DMS79 treated with DMSO at 0.1 percent for 48 hours (cell line): ENCODE results near the gene PDE4B.

ENCODE experiments used
- DNase-seq: peaks from one replicate; lab custom pipeline; 2025; lab: John Stamatoyannopoulos, UW

The PDE4B gene

DNA sequence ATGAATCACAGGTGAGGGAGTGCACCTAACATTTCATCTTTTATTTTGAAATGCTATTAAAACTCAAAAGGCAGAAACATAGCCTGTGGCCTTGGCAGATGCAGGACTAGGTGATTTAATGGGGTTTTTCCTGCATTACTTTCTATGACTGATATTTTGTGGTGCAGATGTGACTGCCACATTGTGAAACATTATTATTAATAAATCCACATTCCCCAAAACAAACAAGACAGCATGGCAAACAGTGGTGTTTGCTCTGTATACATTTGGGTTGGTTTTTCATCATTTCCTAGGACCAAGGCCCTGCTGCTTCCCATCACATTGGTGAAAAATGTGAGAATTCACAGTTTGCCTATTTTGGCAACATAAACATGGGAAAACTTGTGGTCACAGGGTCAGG lies 493.6 kb downstream of the PDE4B start:
- DNase-seq, result no peak

DNA sequence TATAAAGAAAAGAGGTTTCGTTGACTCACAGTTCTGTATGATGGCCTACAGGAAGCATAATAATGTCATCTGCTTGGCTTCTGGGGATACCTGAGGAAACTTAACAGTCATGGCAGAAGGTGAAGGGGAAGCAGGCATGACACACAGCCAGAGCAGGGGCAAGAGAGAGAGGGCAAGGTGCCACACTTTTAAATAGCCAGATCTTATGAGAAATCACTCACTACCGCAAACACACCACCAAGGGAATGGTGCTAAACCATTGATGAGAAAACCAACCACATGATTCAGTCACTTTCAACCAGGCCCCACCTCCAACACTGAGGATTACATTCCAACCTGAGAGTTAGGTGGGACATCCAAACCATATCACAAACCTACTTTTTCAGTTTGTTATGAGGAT lies 495.4 kb downstream of the PDE4B start:
- DNase-seq, result no peak

DNA sequence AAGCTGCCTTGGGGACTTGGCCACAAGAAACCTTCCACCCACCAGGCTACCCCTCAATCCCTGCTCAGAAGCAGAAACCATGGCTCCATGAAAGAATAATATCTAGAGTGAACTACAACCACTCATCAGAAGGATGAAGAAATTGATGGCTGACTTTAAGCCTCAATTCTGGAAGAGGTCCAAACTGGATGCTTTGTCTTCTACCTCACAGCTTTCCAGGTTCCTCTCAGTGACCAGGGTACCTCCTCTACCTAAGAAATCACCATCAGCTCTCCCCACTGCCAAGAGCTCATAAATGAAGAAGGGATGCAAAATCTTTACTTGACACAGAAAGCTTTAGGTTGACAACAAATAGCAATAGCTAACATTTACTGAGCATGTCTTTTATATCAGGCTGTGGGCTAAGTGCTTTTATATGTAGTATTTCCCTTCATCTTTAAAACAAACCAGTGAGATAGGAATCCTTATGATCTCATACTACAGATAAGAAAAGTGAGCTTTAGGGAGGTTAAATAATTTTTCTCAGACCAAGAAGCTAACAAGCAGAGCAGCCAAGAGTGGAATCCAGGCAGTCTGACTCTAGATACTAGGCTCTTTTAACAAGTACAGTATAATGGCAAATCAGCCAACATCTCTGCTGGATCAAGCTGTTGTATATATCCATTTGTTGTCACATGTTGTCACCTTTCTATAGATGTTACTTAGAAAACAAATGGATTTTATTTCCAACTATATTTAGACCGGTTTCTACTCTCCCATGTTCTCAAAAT lies 498.3 kb downstream of the PDE4B start:
- DNase-seq, result no peak

DNA sequence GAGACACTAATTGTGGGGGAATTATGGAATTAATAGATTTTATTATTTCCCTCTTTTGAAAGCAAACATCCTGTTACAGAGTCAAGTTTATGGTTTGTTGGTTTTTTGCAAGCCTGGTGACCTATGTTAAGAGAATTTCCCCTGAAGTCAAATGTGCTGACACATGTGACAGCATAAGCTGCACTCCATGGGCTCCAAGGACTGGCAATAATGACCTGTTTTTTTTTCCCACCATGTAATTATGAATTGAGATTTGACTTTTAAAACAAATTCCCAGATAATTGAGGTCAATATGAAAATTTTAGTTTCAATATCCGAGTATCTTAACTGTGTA lies 498.8 kb downstream of the PDE4B start:
- no peak for DNase-seq

DNA sequence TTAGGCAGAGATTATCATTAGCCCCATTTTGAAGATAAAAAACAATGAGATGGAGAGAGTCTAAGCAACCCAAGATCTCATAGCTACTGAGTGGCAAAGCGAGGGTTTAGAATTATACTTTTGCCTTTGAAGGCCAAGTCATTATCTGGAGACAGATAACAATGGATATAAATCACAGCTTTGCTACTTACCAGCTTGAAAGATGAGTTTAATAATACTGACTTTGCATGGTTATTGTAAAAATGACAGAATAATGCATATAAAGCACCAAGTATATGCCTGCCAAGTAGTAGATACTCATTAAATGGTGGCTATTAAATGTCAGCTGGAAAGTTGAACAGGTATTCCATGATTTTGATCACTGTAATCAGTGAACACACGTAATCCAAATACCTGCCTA lies 499.6 kb downstream of the PDE4B start:
- DNase-seq, result no peak

DNA sequence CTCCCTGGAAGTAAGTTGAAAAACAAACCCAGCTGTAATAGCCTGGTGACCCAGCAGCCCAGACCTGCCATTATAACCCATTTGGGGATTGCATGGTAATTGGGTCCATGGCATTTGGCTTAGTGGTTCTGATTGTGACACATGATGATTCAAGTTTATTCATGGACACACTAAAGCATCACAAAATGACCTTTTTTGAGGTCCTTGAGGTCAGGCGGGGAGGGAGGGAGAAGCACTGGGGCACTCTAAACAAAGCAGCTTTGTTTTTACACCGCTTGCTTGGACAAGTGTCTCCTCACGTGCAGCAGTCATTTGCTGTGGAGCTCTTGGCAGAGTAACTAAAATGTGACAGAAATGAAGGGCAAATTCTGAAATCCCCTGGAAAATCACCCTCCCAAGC lies 500.2 kb downstream of the PDE4B start:
- DNase-seq, result no peak

DNA sequence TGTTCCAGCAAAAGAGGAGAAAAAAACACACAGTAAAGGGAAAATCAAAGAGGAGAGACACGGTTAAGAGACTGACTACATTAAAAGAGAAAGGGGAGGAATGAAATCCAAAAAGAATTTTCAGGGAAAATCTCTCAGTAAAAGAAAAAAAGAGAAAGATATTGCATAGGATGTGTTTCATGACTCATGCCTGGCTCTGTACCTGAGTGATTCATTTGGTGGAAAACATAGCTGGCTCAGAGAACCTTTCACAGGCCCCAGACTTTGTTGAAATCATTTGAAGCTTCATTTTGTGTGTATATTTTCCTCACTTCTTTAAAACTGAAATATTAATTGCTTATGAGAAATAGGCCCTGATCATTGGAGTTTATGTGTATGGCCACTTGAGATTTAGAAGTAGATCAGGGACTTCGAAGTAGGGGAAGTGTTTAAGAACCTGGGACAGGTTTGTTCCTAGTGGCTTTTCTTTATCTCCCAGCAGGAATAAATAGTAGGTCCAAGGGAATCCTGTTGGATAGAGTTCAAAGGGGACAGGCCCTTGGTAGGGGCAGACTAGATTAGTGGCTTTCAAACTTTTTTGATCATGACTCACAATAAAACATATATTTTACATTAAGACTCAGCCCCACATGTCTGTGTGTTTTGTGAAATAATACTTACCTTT lies 502.1 kb downstream of the PDE4B start:
- DNase-seq, result no peak

DNA sequence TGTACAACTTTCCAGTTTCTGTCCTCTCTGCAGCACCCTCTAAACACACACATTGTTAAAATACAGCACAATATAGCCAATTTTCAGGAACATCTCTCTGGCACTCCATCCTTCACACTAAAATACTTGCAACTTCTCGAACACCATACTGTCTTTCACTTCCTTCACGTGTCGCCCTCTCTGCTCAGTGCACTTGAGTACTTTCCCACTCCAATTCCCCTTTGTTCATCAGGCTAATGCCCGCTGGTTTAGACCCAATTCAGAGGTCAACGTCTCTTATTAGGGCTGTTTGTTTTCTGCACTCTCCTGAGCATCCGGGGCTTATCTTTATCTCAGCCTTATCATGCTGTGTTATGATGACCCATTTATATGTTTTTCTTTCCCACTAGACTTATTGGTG lies 503.1 kb downstream of the PDE4B start:
- no peak for DNase-seq

DNA sequence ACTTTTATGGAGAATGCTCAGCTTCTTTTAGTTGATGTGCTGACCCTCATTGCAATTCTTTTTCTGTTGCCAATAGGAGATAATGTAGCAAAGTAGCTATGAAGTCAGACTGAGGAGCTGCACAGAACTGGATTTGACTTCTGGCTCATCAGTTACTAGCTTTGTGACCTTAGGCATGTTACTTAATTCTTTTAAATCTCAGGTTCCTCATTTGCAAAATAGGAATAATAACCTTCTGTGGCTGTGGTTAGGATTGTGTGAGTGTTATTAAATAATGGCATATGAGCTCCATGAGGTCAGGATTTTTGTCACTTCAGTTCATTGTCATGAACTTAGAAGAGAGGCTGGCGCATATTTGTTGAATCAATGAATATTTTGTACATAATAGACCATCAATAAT lies 503.7 kb downstream of the PDE4B start:
- no peak for DNase-seq

DNA sequence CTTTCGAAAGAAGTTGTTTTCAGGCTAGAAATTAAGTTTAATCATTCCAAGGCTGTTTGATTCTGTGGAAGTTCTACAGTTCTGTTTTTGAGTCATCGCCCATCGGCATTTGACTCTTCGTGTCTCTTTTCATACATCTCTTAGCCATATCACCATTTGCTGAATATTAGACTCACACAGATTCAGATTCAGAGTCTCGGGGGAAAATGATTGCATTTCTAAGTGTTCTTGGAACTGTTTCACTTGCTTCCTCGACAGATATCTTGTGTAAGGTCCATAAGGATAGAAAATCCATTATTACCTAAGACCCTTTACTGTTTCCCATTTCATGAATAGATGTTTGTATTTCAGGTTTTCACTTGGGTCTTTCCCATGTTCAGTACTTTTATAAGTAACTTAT lies 504.3 kb downstream of the PDE4B start:
- DNase-seq, result no peak

DNA sequence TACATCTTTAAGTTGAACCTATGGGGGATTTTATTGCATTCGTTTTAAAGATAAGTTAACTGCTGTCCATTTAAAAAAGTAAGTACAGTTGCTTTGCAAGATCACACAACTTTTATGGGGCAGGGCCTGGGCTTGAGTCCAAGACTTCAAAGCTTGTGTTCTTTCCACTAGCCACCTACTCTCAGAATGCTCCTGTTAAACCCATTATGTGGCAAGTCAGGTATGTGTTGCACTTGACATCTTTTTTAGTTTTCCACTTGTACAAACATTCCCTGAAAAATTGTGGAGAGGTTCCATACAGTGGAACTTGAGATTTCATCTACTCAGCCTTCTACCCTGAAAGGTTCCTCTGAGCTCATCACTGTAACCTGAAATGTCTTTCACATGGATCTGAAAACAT lies 505.8 kb downstream of the PDE4B start:
- DNase-seq, result no peak

DNA sequence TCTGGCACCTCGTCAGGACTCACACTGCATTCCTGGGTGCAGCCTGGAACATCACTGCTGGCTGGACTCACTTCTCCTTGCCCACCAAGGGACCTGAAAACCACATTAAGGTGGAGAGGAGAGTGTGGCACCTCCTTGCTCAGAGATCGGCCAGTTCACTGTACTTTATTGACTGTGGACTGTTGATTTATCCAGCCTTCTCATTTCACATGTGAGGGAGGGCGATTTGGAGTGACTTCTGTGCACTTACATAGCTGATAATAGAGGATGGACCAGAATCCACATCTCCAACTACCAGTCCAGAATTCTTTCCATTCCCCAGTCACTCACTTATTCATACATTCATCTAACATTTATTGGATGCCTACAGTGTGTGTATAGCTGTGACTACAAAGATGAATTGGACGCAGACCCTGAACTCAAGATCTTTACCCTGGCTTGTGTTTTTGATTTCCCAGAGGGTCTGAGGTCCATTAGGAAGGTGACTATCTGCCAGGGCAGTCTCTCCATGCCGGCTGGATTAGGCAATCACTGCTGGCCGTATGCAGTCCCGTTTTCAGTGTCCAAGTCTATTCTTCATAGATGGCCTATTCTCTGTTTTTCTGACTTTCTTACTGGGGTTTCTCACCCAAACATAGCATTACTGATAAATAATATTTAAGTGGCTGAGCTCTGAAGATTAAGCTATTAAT lies 507.7 kb downstream of the PDE4B start:
- no peak for DNase-seq

DNA sequence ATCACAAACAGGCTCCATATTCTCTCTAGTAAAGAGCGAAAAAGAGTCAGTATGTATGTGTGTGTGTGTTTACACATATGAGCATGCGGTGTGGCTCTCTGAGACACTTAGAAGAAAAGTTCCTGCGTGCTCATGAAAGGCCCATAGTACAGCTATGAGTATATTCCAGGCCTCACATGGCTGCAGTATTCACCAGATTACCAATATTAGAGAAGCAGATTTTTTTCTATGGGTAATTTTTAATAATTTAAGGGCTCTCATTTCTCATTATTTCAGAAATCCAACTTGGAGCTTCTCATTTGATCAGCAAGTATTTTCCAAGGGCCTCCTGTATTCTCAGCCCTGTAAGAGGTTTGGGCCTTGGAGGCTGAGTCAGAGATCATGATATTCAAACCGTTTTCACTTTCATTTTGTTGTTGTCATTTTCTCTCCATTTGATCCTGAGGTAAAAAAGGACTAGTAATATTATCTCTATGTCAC lies 508.3 kb downstream of the PDE4B start:
- no peak for DNase-seq

DNA sequence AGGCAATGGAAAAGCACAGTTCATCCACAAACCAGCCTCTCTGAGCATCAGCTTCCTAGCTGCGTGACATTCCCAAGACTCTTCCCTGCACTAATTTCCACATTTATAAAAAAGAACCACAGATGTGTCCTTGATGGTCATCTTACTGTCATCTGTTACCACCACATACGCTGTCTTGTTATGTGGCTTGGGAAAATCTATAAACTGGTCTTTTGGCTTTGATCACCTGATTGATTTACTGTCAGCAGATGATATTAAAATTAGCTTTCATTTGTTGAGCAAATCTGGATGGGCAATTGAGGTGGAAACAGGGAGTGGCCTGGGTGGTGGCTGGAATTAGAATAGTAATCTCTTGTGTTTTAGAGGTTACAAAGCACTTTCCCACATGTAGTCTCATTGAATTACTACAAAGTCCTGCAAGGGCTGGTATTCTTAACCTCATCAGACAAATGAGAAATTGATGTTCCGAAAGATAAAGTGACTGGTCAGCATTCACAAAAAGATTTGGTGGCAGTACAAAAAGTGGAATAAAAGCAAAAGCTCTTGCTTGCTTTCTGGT lies 509.6 kb downstream of the PDE4B start:
- DNase-seq, result no peak

DNA sequence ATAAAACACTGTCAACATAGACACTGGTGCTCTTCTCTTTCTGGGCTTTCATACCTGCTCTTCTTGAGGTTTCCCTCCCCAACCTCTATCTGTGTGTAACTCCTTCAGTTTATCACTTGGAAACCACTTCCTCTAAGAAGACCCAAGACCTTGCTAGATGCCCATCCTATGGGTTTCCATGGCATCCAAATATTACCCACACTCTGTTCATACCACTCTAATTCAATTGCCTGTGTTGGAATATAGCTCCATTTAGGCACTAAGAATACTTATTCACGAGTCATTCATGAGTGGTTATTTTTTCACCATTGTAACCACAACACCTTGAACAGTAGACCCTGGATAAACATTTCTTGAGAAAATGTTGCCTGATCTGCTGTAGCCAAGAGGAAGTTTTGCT lies 510.1 kb downstream of the PDE4B start:
- DNase-seq, result no peak

DNA sequence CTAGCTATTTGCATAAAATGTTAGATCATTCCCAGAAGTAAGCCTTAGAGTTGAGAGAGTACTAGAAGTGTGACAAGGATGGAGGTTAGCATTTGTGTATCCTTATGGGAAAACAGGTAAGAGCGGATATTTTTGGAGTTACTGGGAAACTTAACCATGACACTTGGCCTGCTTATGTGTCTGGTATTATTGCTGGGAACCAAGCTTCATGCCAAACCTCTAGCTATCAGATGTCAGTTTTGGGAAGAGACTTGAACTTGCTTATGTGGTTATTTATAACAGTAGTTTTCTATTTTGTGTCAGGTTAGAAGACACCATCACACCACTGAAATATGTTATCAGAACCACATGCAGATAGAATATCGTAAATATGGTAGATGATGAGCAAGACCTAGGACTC lies 511.0 kb downstream of the PDE4B start:
- DNase-seq, result no peak

DNA sequence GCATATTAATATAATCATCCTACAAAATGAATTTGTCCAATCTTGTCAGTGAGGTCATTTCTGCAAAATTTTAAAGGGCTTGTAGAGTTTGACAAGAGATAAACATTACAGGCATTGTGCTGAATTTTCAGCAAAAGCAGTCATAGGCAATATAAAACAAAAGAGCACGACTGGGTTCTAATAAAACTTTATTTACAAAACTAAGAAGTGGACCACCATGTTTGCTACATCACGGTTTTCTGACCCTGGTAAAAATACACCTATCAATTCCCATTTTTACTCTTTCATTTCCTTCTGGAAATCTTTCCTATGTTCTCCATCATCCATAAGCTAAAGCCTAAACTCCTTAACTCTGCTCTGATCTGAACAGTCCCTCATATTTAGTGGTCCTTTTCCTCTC lies 511.4 kb downstream of the PDE4B start:
- DNase-seq, result no peak

DNA sequence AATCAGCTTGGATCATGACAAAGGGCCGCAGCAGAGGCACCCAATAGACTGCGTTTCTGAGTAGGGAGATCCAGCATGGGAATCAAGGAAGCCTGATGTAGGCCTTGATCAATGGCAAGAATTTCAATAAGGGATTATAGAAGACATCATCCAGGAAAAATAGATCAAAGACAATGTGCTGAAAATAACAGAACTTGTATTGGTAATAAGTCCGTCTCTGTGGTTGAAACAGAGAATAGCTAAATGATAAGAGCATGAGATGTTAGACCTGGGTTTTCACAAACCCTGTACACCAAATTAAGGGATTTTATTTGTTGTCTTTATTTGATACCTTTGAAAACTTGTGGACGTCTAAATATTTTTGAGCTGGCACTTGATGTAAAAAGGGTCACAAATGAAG lies 513.2 kb downstream of the PDE4B start:
- DNase-seq, result no peak

DNA sequence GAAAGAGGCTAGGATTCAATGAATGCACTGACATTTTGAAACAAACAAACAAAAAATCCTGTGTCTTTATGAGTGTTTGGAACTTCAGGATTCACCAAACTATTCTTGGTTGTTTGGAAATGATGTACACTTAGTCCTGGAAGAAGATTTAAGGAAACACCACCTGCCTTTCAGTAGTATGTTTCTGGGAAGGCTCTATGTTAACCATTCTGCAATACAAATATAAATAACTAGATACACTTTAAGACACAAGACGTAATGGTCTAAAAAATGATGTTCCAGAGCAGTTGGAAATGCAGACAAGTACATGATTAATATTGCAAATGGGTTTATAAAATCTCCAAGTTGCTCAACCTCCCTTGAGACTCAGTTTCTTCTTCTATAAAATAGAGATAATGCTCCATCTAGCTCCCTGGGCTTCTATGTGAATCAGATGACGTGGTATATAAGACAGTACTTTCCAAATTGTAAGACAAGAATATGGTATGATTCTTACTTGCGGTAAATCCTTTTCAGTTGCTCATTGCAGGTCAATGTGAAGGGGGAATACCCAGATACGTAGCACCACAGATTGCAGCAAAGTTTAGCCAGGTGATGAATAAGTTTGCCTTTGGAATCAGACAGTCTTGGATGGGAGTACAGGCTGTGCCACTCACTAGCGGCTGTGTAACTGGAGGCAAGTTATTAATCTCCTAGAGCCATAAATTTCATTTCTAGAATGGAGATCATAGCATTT lies 516.5 kb downstream of the PDE4B start:
- DNase-seq, result no peak

DNA sequence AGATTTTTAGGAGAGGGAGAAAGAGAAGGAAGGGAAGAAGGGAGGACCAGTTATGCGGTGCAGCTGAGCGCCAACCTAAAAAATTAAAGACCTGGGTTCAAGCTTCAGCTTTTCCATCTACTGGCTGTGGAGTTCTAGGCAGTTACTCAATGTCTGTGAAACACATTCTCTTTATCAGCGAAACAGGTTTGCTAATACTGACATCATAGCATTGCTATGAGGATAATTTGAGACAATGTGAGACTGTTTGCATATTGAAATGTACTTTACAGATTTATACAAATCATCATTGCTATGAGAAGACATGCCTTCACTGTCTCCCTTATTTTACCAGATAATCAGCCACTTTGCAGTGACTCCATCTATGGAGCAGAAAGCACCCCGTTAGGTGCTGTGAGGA lies 518.4 kb downstream of the PDE4B start:
- DNase-seq, result no peak

DNA sequence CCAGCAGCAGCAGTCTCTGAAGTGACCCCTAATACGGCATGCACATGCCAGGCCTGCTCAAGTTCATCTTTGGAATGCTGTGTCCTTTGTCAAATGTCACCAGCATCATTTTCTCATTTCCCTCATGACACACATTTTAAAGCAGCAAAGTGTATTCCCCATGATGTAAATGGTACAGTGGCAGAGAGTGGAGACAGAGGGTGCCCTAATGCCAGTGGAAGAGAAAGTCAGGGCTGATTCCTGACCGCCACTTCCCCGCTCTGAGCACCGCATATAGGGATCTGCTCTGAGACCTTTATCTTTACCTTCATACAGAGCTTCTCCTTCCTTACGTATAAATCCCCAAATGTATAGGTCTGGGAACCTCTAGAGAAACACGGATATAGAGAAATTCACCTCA lies 518.9 kb downstream of the PDE4B start:
- DNase-seq, result no peak

DNA sequence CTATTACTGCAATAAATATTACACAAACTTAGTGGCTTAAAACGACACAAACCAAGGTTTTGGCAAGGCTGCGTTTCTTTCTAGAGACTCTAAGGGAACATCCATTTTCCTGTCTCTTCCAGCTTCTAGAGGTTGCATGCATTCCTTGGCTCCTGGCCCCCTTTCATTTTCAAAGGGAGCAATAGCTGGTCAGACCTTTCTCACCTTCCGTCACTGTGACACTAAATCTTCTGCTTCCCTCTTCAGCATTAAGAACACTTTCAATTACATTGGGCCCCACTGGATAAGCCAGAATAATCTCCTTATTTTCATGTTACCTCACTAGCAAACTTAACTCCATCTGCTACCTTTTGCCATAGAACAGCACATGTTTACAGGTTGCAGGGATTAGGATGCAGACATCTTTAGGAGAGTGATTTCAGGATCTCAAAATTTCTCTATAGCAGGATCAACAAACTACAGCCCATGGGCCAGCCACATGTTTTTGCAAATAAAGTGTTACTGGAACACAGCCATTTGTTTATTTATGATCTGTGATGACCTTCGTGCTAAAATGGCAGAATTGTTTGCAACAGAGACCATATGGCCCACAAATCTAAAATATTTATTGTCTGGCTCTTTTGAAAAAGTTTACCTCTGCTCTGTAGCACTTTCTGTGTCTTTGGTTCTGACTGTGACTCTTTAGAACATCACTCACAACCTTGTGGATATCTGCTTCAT lies 519.7 kb downstream of the PDE4B start:
- DNase-seq, result no peak
